HL-60 (cell line): ENCODE data around the gene SMIM31.

ENCODE experiments used
- POLR2AphosphoS5 ChIP-seq: IDR thresholded peaks from 2 replicates; pipeline ENCODE4 v1.6.1; 2012; ENCODE audit warnings: low read depth
- TF ChIP-seq, protein P1 (sequence below): IDR thresholded peaks from one replicate; pipeline ENCODE4 v1.5.1; 2011; ENCODE audit warnings: low read length, control low read depth, inconsistent platforms; ENCODE audit not compliant: insufficient read depth

DNA sequence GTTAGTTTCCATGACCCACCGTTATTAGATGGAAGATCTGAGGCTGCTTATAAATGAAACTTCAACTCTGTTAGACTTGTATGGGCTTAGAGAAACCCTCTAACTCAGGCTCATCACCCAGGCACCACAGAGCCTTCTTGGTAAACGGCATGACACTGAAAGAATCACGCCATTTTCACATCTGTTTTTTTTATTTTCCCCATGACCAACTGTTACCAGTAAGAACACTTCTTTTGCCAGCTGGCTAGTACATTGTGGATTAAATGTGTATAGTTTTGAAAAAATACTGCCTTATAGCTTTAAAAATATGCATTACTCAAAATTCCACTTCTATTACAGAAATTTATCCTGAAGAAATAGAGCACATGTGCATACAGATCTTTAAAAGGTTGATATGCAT lies 75.0 kb downstream of the SMIM31 start:
- TF ChIP-seq POLR2AphosphoS5: no peak
- TF ChIP-seq, protein P1, sequence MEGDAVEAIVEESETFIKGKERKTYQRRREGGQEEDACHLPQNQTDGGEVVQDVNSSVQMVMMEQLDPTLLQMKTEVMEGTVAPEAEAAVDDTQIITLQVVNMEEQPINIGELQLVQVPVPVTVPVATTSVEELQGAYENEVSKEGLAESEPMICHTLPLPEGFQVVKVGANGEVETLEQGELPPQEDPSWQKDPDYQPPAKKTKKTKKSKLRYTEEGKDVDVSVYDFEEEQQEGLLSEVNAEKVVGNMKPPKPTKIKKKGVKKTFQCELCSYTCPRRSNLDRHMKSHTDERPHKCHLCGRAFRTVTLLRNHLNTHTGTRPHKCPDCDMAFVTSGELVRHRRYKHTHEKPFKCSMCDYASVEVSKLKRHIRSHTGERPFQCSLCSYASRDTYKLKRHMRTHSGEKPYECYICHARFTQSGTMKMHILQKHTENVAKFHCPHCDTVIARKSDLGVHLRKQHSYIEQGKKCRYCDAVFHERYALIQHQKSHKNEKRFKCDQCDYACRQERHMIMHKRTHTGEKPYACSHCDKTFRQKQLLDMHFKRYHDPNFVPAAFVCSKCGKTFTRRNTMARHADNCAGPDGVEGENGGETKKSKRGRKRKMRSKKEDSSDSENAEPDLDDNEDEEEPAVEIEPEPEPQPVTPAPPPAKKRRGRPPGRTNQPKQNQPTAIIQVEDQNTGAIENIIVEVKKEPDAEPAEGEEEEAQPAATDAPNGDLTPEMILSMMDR: no peak
